Uterus (tissue), 2 donors: ENCODE measurements around the gene ERCC6L2.

ENCODE experiments used
- CTCF ChIP-seq, 4 experiments: fragments of 200-600 bp in 2 of 4; fragments of 450-650 bp in 2 of 4; sonication (generic) in 2 of 4; IDR thresholded peaks; one replicate each; pipeline ENCODE4 v1.5.1; 2016 to 2019; ENCODE audit warnings: antibody characterized with exemption in 4 of 4, mild to moderate bottlenecking in 2 of 4, moderate library complexity in 1 of 4
- POLR2A ChIP-seq, 2 donors: fragments of 450-650 bp; IDR thresholded peaks; one replicate each; pipeline ENCODE4 v1.6.1; 2016; ENCODE audit warnings: antibody characterized with exemption in 2 of 2, mild to moderate bottlenecking in 1 of 2, moderate library complexity in 1 of 2

- TF ChIP-seq CTCF (IDR thresholded peaks at IDR 0.05) = no peak
- TF ChIP-seq POLR2A (IDR thresholded peaks at IDR 0.05) = no peak
Measured at GRCh38 chr9:96009223-96009602, 133.7 kb downstream of the ERCC6L2 start.
